AG09309 (cell line): ENCODE measurements around the gene FZD2.

Source experiments
- DNase-seq: peaks from one replicate; pipeline ENCODE4 v3.0.0-alpha.2; 2010; ENCODE audit warnings: low read depth
- H3K4me3 ChIP-seq: 2 replicates; pipeline ENCODE4 v1.5.1; 2011; ENCODE audit warnings: mild to moderate bottlenecking, low read depth, low read length, moderate library complexity; ENCODE audit not compliant: control insufficient read depth
- CTCF ChIP-seq: IDR thresholded peaks from 2 replicates; pipeline ENCODE4 v1.5.1; 2011; ENCODE audit warnings: mild to moderate bottlenecking, low read depth, low read length, inconsistent platforms; ENCODE audit not compliant: insufficient read depth, control insufficient read depth; ENCODE audit errors: missing control alignments

The FZD2 gene

GRCh38 chr17:44608727-44609435 lies 51.6 kb downstream of the FZD2 start:
- no peak for TF ChIP-seq CTCF
- H3K4me3 ChIP-seq = no peak overlapping the region
- DNase-seq = no peak

- no peak for TF ChIP-seq CTCF
- no peak for DNase-seq
- H3K4me3 ChIP-seq = no peak overlapping the region
Measured at GRCh38 chr17:44610331-44610730, 53.0 kb downstream of the FZD2 start.
